Activated T-helper 1 cell treated with Interleukin-2 at 50 U/mL for 16 hours (primary cell): ENCODE results near the gene TPSG1.
"Not testable (repeated sequence)": the region's sequence is repeated elsewhere in the genome, so short reads cannot be mapped to it uniquely, and the experiment has no call there.

Source experiments
- DNase-seq: peaks from one replicate; pipeline ENCODE4 v3.0.0-alpha.2; 2020; ENCODE audit warnings: low read depth

TPSG1 gene

DNA sequence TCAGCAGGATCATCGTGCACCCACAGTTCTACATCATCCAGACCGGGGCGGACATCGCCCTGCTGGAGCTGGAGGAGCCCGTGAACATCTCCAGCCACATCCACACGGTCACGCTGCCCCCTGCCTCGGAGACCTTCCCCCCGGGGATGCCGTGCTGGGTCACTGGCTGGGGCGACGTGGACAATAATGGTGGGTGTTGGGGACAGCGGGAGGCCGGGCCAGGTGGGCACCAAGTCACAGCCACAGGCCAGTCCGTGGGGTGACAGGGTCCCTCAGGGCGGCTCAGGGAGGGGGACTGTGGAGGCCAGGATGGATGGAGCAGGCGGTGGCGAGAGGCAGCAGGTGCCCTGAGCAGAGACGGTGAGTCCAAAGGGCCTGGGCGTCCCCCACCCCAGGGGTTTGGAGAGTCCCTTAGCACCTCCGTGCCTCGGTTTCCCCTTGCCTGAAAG is 31.8 kb upstream of the TPSG1 start:
- no peak for DNase-seq

DNA sequence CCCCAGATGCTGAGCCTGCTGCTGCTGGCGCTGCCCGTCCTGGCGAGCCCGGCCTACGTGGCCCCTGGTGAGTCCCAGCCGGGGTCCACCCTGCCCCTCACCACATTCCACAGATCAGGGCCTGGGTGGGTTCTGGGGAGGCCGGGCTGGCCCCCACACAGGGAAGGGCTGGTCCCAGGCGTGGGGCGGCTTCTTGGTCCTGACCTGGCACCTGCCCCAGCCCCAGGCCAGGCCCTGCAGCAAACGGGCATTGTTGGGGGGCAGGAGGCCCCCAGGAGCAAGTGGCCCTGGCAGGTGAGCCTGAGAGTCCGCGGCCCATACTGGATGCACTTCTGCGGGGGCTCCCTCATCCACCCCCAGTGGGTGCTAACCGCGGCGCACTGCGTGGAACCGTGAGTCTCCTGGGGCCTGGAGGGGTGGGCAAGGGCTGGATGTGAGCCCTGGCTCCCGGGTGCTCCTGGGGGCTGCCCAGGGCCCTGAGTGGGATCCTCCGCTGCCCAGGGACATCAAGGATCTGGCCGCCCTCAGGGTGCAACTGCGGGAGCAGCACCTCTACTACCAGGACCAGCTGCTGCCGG is 31.3 kb upstream of the TPSG1 start:
- not testable (repeated sequence) for DNase-seq

GRCh38 chr16:1255276-1256122 is 30.4 kb upstream of the TPSG1 start, which contains the start of gene TPSD1:
Gene TPSD1, plus strand, starts transcription at chr16:1256069. Its CDS starts 212 bp downstream, at chr16:1256281.
- not testable (repeated sequence) for DNase-seq

DNA sequence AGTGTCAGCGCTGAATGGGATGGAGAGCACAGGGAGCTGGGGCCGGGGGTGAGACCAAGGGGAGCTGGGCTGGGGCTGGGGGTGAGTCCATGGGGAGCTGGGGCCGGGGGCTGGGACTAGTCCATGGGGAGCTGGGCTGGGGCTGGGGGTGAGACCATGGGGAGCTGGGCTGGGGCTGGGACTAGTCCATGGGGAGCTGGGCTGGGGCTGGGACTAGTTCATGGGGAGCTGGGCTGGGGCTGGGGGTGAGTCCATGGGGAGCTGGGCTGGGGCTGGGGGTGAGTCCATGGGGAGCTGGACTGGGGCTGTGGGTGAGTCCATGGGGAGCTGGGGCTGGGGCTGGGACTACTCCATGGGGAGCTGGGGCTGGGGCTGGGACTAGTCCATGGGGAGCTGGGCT is 29.8 kb upstream of the TPSG1 start:
- DNase-seq, result not testable (repeated sequence)

- DNase-seq, result not testable (repeated sequence)
Observed at GRCh38 chr16:1253701-1254364, 28.8 kb upstream of the TPSG1 start.

- DNase-seq, result not testable (repeated sequence)
Observed at GRCh38 chr16:1249031-1249755, 24.1 kb upstream of the TPSG1 start.

GRCh38 chr16:1247903-1248537 is 23.0 kb upstream of the TPSG1 start:
- DNase-seq, result not testable (repeated sequence)

- DNase-seq, result no peak
Observed at GRCh38 chr16:1245452-1246020, 20.5 kb upstream of the TPSG1 start.

- DNase-seq, result no peak
Observed at GRCh38 chr16:1244881-1245280, 19.8 kb upstream of the TPSG1 start.

- not testable (repeated sequence) for DNase-seq
Observed at GRCh38 chr16:1243907-1244850, 19.1 kb upstream of the TPSG1 start.

GRCh38 chr16:1243363-1243762 is 18.3 kb upstream of the TPSG1 start:
- not testable (repeated sequence) for DNase-seq

- not testable (repeated sequence) for DNase-seq
Observed at GRCh38 chr16:1241081-1241480, 16.0 kb upstream of the TPSG1 start.

GRCh38 chr16:1240436-1240835 is 15.4 kb upstream of the TPSG1 start, which contains the start of gene TPSAB1:
Gene TPSAB1, plus strand, starts transcription at chr16:1240705. Its CDS starts 234 bp downstream, at chr16:1240939.
- not testable (repeated sequence) for DNase-seq

DNA sequence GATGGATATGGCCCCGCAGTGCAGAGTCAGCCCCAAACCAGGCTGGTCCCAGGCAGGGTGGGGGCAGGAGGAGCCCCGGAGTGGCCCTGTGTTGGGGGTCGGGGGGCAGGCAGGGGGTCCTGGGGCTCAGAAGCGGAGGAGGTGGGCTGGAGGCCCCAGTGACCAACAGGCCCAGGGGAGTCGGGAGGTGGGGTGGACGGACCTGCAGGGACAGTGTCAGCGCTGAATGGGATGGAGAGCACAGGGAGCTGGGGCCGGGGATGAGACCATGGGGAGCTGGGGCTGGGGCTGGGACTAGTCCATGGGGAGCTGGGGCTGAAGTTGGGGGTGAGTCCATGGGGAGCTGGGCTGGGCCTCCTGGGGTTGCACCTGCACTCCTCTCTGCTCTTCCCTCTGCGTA is 14.5 kb upstream of the TPSG1 start:
- not testable (repeated sequence) for DNase-seq

DNA sequence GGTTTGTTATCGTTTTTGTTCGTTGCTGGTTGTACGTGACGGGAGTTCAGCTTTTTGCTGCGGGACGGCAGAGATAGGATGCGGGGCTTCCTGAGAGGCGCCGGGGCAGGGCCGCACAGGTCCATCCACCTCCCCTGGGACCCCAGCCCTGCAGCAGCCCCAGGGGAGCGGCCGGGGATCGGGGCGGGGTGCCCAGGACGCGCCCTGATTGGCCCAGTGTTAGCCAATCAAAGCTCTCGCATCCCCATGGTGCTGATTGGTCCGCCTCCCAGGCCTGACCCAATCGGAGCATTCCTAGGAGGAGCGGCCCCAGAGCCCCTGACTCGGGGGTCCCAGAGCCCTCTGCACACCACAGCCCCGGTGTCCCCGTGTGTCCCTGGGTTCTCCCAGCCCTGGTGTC is 13.8 kb upstream of the TPSG1 start:
- not testable (repeated sequence) for DNase-seq

DNA sequence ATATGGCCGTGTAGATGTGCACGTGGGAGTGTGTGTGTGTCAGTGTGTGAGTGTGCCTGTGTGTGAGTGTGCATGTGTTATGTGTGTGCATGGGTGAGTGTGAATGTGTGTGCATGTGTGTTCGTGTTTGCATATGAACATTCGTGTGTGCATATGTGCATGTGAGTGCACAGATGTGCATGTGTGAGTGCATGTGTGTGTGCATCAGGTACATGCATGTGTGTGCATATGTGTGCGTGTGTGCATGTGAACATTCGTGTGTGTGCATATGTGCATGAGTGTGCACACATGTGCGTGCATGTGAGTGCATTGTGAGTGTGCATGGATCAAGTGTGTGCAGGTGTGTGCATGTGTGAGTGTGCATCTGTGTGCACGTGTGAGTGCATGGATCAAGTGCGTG is 12.9 kb upstream of the TPSG1 start:
- no peak for DNase-seq

DNA sequence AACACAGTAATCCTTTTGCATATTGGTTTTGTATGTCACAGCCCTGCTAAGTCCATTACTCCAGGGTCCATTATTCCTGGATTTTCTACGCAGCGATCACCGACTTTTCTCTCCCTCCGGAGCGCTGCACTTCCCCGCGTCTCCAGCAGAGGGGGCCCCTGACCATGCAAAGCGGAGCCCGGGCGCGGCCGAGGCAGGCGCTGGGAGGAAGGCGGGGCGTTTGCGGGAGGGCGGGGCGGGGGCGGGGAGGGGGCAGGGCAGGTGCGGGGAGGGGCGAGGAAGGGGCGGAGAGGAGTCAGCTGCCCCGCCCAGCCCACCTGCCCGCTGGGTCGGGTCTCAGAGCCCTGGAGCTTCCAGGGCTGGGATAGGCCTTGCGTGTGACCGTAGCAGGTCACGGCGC is 11.6 kb upstream of the TPSG1 start:
- not testable (repeated sequence) for DNase-seq

GRCh38 chr16:1232049-1232748 is 7.1 kb upstream of the TPSG1 start:
- DNase-seq, result not testable (repeated sequence)

DNA sequence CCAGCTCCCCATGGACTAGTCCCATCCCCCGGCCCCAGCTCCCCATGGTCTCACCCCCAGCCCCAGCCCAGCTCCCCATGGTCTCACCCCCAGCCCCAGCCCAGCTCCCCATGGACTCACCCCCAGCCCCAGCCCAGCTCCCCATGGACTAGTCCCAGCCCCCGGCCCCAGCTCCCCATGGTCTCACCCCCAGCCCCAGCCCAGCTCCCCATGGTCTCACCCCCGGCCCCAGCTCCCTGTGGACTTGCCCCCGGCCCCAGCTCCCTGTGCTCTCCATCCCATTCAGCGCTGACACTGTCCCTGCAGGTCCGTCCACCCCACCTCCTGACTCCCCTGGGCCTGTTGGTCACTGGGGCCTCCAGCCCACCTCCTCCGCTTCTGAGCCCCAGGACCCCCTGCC is 6.2 kb upstream of the TPSG1 start:
- not testable (repeated sequence) for DNase-seq
